H1 (cell line): ENCODE measurements around the gene GPBP1. TPM values are rescaled to one million over a fixed set of nuclear protein-coding genes. Genes with fewer than 3 reads are reported as not detected.

Source experiments
- CTCF ChIA-PET: fragments of 300-600 bp; sonication (Branson Sonifier 250); formaldehyde crosslinking; loops from one replicate; lab custom pipeline; 2021; ENCODE audit not compliant: partially characterized antibody; lab: Charles Lee
- POLR2A ChIA-PET: fragments of 300-600 bp; sonication (Branson Sonifier 250); formaldehyde crosslinking; loops from one replicate; lab custom pipeline; 2021; ENCODE audit warnings: inconsistent platforms; ENCODE audit not compliant: partially characterized antibody; lab: Charles Lee
- DNase-seq, 2 experiments: peaks; one replicate each; pipeline versions ENCODE4 v3.0.0 to v3.0.0-alpha.2; 2010 to 2022; ENCODE audit warnings: low spot score in 2 of 2, low read depth in 1 of 2, mixed read lengths in 1 of 2
- FAIRE-seq: peaks from 2 replicates; lab custom pipeline; 2011; peaks lifted over from hg19 to GRCh38; lab: Jason Lieb, UNC
- H2AFZ ChIP-seq: 2 replicates; pipeline ENCODE4 v1.8.1; 2012; ENCODE audit warnings: low read length, inconsistent platforms
- H2AK5ac ChIP-seq: 2 replicates; pipeline ENCODE4 v1.6.1; 2013; ENCODE audit warnings: low read depth, low read length
- H2BK120ac ChIP-seq: replicated peaks from 2 replicates; pipeline ENCODE3; 2013; ENCODE audit warnings: low read depth, low read length, inconsistent platforms
- H2BK12ac ChIP-seq: 2 replicates; pipeline ENCODE4 v1.6.1; 2013; ENCODE audit warnings: low read depth, low read length
- H2BK15ac ChIP-seq: 2 replicates; pipeline ENCODE4 v1.6.1; 2013; ENCODE audit warnings: low read length
- H2BK20ac ChIP-seq: 2 replicates; pipeline ENCODE4 v1.6.1; 2013; ENCODE audit warnings: low read length
- H2BK5ac ChIP-seq: 2 replicates; pipeline ENCODE4 v1.6.1; 2013; ENCODE audit warnings: low read depth, low read length
- H3K14ac ChIP-seq: 2 replicates; pipeline ENCODE4 v1.6.1; 2013; ENCODE audit warnings: inconsistent platforms; ENCODE audit not compliant: insufficient read length
- H3K18ac ChIP-seq: 2 replicates; pipeline ENCODE4 v1.6.1; 2013; ENCODE audit warnings: low read length; ENCODE audit errors: extremely low read depth
- H3K23ac ChIP-seq: 2 replicates; pipeline ENCODE4 v1.6.1; 2013; ENCODE audit warnings: inconsistent platforms; ENCODE audit not compliant: insufficient read length
- H3K23me2 ChIP-seq: 2 replicates; pipeline ENCODE4 v1.6.1; 2013; ENCODE audit warnings: low read depth, low read length
- H3K27ac ChIP-seq: 2 replicates; pipeline ENCODE4 v1.6.1; 2011; ENCODE audit warnings: low read depth, low read length, inconsistent platforms
- H3K27me3 ChIP-seq, 4 experiments: replicated peaks in 1 of 4; 1 replicate in 1 of 4; 2 replicates in 3 of 4; pipeline versions ENCODE4 v1.6.1 to v1.8.1; 2011 to 2013; ENCODE audit warnings: low read length in 3 of 4, mild to moderate bottlenecking in 3 of 4, inconsistent platforms in 2 of 4, mixed read lengths in 2 of 4, moderate library complexity in 1 of 4; ENCODE audit not compliant: control insufficient read depth in 3 of 4, insufficient read depth in 3 of 4; ENCODE audit errors: extremely low read depth in 1 of 4
- H3K36me3 ChIP-seq, 4 experiments: 2 replicates each; pipeline versions ENCODE4 v1.6.1 to v1.8.1; 2011 to 2013; ENCODE audit warnings: mild to moderate bottlenecking in 4 of 4, low read length in 3 of 4, moderate library complexity in 2 of 4, control low read depth in 1 of 4, inconsistent platforms in 1 of 4; ENCODE audit not compliant: insufficient read depth in 4 of 4, control insufficient read depth in 2 of 4
- H3K4ac ChIP-seq: replicated peaks from 2 replicates; pipeline ENCODE3; 2013; ENCODE audit warnings: low read length, low read depth, mixed read lengths, inconsistent platforms; ENCODE audit not compliant: insufficient read length
- H3K4me1 ChIP-seq, 4 experiments: replicated peaks in 1 of 4; 1 replicate in 1 of 4; 2 replicates in 3 of 4; pipeline versions ENCODE4 v1.6.1 to v1.8.1; 2011 to 2013; ENCODE audit warnings: low read length in 3 of 4, inconsistent platforms in 2 of 4, mixed read lengths in 1 of 4; ENCODE audit not compliant: insufficient read depth in 4 of 4, control insufficient read depth in 3 of 4
- H3K4me2 ChIP-seq, 2 experiments: 2 replicates each; pipeline versions ENCODE4 v1.6.1 to v1.8.1; 2011 to 2013; ENCODE audit warnings: low read depth in 2 of 2, low read length in 2 of 2, control low read depth in 1 of 2, inconsistent platforms in 1 of 2, mild to moderate bottlenecking in 1 of 2; ENCODE audit not compliant: insufficient read depth in 1 of 2
- H3K4me3 ChIP-seq, 4 experiments: fragments of 200-600, 300-600 bp in 1 of 4; sonication (generic), shearing (Covaris generic), sonication (Bioruptor Twin) in 1 of 4; 2 replicates each; pipeline versions ENCODE4 v1.5.1 to v1.8.1; 2011 to 2016; ENCODE audit warnings: low read length in 4 of 4, low read depth in 3 of 4, control low read depth in 2 of 4, inconsistent platforms in 2 of 4, mild to moderate bottlenecking in 2 of 4, mixed read lengths in 1 of 4, moderate library complexity in 1 of 4; ENCODE audit not compliant: insufficient read depth in 2 of 4; ENCODE audit errors: extremely low read depth in 1 of 4
- H3K56ac ChIP-seq: replicated peaks from 2 replicates; pipeline ENCODE3; 2013; ENCODE audit warnings: low read depth, mild to moderate bottlenecking, mixed read lengths, low read length, inconsistent platforms; ENCODE audit not compliant: insufficient read length
- H3K79me1 ChIP-seq: 2 replicates; pipeline ENCODE4 v1.6.1; 2013; ENCODE audit warnings: low read depth, low read length, control low read depth
- H3K79me2 ChIP-seq, 2 experiments: 2 replicates each; pipeline versions ENCODE4 v1.6.1 to v1.8.1; 2012 to 2013; ENCODE audit warnings: low read length in 2 of 2, mild to moderate bottlenecking in 2 of 2, inconsistent platforms in 1 of 2; ENCODE audit not compliant: insufficient read depth in 2 of 2, control insufficient read depth in 1 of 2
- H3K9ac ChIP-seq, 4 experiments: replicated peaks in 1 of 4; 1 replicate in 1 of 4; 2 replicates in 3 of 4; pipeline versions ENCODE4 v1.6.1 to v1.8.1; 2011 to 2013; ENCODE audit warnings: low read depth in 3 of 4, low read length in 3 of 4, control low read depth in 2 of 4, mild to moderate bottlenecking in 2 of 4, moderate library complexity in 2 of 4, inconsistent platforms in 1 of 4; ENCODE audit errors: extremely low read depth in 1 of 4
- H3K9me3 ChIP-seq, 2 experiments: 2 replicates each; pipeline versions ENCODE4 v1.6.1 to v1.8.1; 2012 to 2013; ENCODE audit warnings: mild to moderate bottlenecking in 2 of 2, moderate library complexity in 2 of 2, control low read depth in 1 of 2, inconsistent platforms in 1 of 2, low read depth in 1 of 2, low read length in 1 of 2, mixed read lengths in 1 of 2; ENCODE audit not compliant: insufficient read depth in 2 of 2
- H4K20me1 ChIP-seq, 2 experiments: replicated peaks in 1 of 2; 2 replicates each; pipeline versions ENCODE3 to v1.8.1; 2011 to 2013; ENCODE audit warnings: inconsistent platforms in 2 of 2, low read length in 2 of 2, mild to moderate bottlenecking in 1 of 2; ENCODE audit not compliant: insufficient read depth in 2 of 2, control insufficient read depth in 1 of 2
- H4K5ac ChIP-seq: 2 replicates; pipeline ENCODE4 v1.6.1; 2013; ENCODE audit warnings: low read length, low read depth, mixed read lengths, inconsistent platforms; ENCODE audit not compliant: insufficient read length
- H4K8ac ChIP-seq: 2 replicates; pipeline ENCODE4 v1.8.0; 2013; ENCODE audit warnings: mild to moderate bottlenecking, moderate library complexity, low read length, inconsistent platforms; ENCODE audit not compliant: insufficient read depth; ENCODE audit errors: extremely low read depth
- H4K91ac ChIP-seq: replicated peaks from 2 replicates; pipeline ENCODE3; 2013; ENCODE audit warnings: low read length, mixed read lengths, inconsistent platforms; ENCODE audit not compliant: insufficient read length
- EGR1 ChIP-seq: IDR thresholded peaks from 2 replicates; pipeline ENCODE4 v1.6.1; 2011; ENCODE audit warnings: low read depth, low read length, borderline replicate concordance
- EP300 ChIP-seq, 2 experiments: IDR thresholded peaks; 1 replicate in 1 of 2; 2 replicates in 1 of 2; pipeline ENCODE4 v1.6.1; 2011 to 2012; ENCODE audit warnings: low read depth in 2 of 2, low read length in 2 of 2, mild to moderate bottlenecking in 2 of 2, borderline replicate concordance in 1 of 2, inconsistent platforms in 1 of 2, moderate library complexity in 1 of 2
- TBP ChIP-seq: IDR thresholded peaks from 2 replicates; pipeline ENCODE4 v1.6.1; 2011; ENCODE audit warnings: low read depth, low read length, improper control_type of control experiment
- TEAD4 ChIP-seq: IDR thresholded peaks from 2 replicates; pipeline ENCODE4 v1.6.1; 2012; ENCODE audit warnings: low read depth, low read length, inconsistent platforms, mixed read lengths
- WGBS, 2 experiments: shearing (Covaris generic) in 1 of 2; methylation state at CpG; one replicate each; pipeline versions ENCODE4 v1.1.6 to v1.1.7; 2013 to 2015; ENCODE audit warnings: low lambda C conversion rate in 2 of 2, mixed read lengths in 2 of 2, inconsistent platforms in 1 of 2, low coverage in 1 of 2, missing lambda C conversion rate in 1 of 2; ENCODE audit not compliant: insufficient replicate concordance in 2 of 2, insufficient coverage in 1 of 2, insufficient read length in 1 of 2; ENCODE audit errors: extremely low coverage in 1 of 2, missing lambda C conversion rate in 1 of 2; 5-methylcytosine and 5-hydroxymethylcytosine counted together
- polyA plus RNA-seq, 7 experiments: library from polyadenylated mRNA; depleted of rRNA in 3 of 7; stranded (reverse) in 5 of 7; unstranded in 2 of 7; fragments of >200 nt in 5 of 7; fragments of 200-250 nt in 2 of 7; gene quantifications; 1 replicate in 5 of 7; 2 replicates in 1 of 7; 4 replicates in 1 of 7; pipeline versions ENCODE4 v1.2.1 to v1.2.3, GENCODE V29; 2011 to 2013; ENCODE audit warnings: missing spikeins in 2 of 7, mixed read lengths in 2 of 7
- total RNA-seq: library from RNA; stranded (reverse); fragmentation: NEBNext Ultra II Directional; extraction: Animal tissue kit (Norgen Biotek cat#: 25700); gene quantifications from 2 replicates; pipeline ENCODE4 v1.2.1, GENCODE V29; 2021

Gene GPBP1
- total and polyA plus RNA-seq, 2 of the 8 experiments (the other 6 are each of a cell fraction or from before 2014, with no cell fraction given) = 29.2 to 108 TPM

DNA sequence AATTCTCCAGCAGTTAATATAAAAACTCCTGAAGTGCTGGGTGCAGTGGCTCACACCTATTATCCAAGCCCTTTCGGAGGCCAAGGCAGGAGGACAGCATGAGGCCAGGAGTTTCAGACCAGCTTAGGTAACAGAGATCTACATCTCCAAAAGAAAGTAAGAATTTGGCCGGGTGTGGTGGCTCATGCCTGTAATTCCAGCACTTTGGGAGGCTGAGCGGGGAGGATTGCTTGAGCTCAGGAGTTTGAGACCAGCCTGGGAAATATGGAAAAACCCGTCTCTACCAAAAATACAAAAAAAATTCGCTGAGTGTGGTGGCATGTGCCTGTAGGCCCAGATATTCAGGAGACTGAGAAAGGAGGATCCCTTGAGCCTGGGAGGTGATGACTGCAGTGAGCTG lies 6.7 kb upstream of the GPBP1 start:
- no peak overlapping the region for H3K56ac ChIP-seq
- H2BK12ac ChIP-seq = no peak overlapping the region
- H3K4me3 ChIP-seq = no peak overlapping the region
- no peak overlapping the region for H2BK5ac ChIP-seq
- H3K23me2 ChIP-seq = 0 out of 2 replicates have a peak, but pooled peaks cover under 1% of the 10 kb centered on the region
- DNase-seq (no peak), FAIRE-seq (no peak)
- no peaks in the 10 kb centered on the region for H3K36me3 ChIP-seq
- H3K79me1 ChIP-seq = no peaks in the 10 kb centered on the region
- POLR2A ChIA-PET = interaction anchor here (0.6 kb wide), 1 partner anchor 25 kb away, joined by 3 read pairs; no protein-coding TSS in a partner anchor
- H3K27me3 ChIP-seq = no peaks in the 10 kb centered on the region
- peaks cover 0 to under 1% (median 0%) of the 10 kb centered on the region in 4 experiments; a peak in 2 of 7 replicates for H3K4me1 ChIP-seq
- no peak overlapping the region for H4K8ac ChIP-seq
- no peak overlapping the region for H3K23ac ChIP-seq
- H3K9me3 ChIP-seq = no peaks in the 10 kb centered on the region
- no peak overlapping the region for H3K9ac ChIP-seq
- TF ChIP-seq TBP (no peak), EP300 (IDR thresholded peaks at IDR 0.05; ENCODE audit: borderline replicate concordance in 1 of 2, low read depth in 2 of 2, low read length in 2 of 2) (no peak), TEAD4 (no peak), EGR1 (no peak)
- no peak overlapping the region for H2AK5ac ChIP-seq
- H4K5ac ChIP-seq = no peak overlapping the region
- CTCF ChIA-PET = interaction anchor here (0.6 to 1.2 kb wide), 3 partner anchors 35 to 269 kb away, joined by 4 to 5 read pairs (median 4); no protein-coding TSS in a partner anchor
- H3K18ac ChIP-seq = no peak overlapping the region
- no peak overlapping the region for H3K14ac ChIP-seq
- H2AFZ ChIP-seq = no peak overlapping the region
- H4K91ac ChIP-seq = no peak overlapping the region
- no peak overlapping the region for H2BK120ac ChIP-seq
- no peak overlapping the region for H2BK15ac ChIP-seq
- no peak overlapping the region for H3K27ac ChIP-seq
- WGBS, 2 experiments = 89% methylated on average over 5 of the region's 5 CpGs; no CpG with 5 or more reads in 1 of the 2 experiments
- H2BK20ac ChIP-seq = no peak overlapping the region
- no peak overlapping the region for H3K4ac ChIP-seq
- no peak overlapping the region for H3K4me2 ChIP-seq
- H4K20me1 ChIP-seq = no peaks in the 10 kb centered on the region
- H3K79me2 ChIP-seq = no peaks in the 10 kb centered on the region
